Measurements from ENCODE around the gene ODAM. TPM values are rescaled to one million over a fixed set of nuclear protein-coding genes. Genes with fewer than 3 reads are reported as not detected.
"Not testable (repeated sequence)": the region's sequence is repeated elsewhere in the genome, so short reads cannot be mapped to it uniquely, and the experiment has no call there.

Gene ODAM
- total and polyA plus RNA-seq, 2 donors: 0.22 TPM; not detected in 1

DNA sequence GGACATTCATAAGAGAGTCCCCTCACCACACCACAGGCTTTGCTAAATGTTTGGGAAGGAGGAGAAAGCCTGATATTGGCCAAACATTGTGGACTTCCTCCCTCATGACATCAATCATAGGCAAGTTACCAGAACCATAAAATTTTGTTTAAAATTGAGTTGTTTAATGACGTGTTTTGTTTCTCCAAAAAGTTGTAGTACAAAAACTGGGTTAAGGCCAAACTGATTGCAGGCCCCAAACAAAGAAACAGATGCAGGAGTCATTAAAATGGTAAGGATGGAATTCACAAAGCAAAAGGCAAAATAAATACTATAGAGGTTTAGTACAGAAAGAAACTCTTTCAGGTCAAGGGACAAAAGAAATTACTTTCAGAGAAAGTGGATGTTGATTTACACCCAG is 3.9 kb upstream of the ODAM start:
- no peaks in the 10 kb centered on the region for H3K4me1 ChIP-seq (ENCODE audit: insufficient read depth)
- no peaks in the 10 kb centered on the region for H3K36me3 ChIP-seq (ENCODE audit: insufficient read depth)
- 18% methylated on average over 1 of the region's 1 CpG for WGBS
- H3K4me3 ChIP-seq (ENCODE audit: low read depth, low read length): no peak overlapping the region
- no peak for DNase-seq (ENCODE audit: extremely low spot score)
- H3K27ac ChIP-seq (ENCODE audit: low read depth): no peak overlapping the region

GRCh38 chr4:70192895-70193294 is 2.6 kb upstream of the ODAM start:
- DNase-seq (ENCODE audit: extremely low spot score): no peak
- Histone ChIP-seq H3K4me3 (ENCODE audit: low read depth, low read length) (no peak overlapping the region), H3K36me3 (ENCODE audit: insufficient read depth) (no peaks in the 10 kb centered on the region), H3K27ac (ENCODE audit: low read depth) (no peak overlapping the region), H3K4me1 (ENCODE audit: insufficient read depth) (no peaks in the 10 kb centered on the region)
- 95% methylated on average over 2 of the region's 2 CpGs for WGBS

GRCh38 chr4:70196857-70197256 is 1.3 kb downstream of the ODAM start:
- no peaks in the 10 kb centered on the region for H3K4me1 ChIP-seq (ENCODE audit: insufficient read depth)
- H3K27ac ChIP-seq (ENCODE audit: low read depth): no peak overlapping the region
- H3K4me3 ChIP-seq (ENCODE audit: low read depth, low read length): no peak overlapping the region
- no peaks in the 10 kb centered on the region for H3K36me3 ChIP-seq (ENCODE audit: insufficient read depth)
- no peak for DNase-seq (ENCODE audit: extremely low spot score)
- 83% methylated on average over 2 of the region's 2 CpGs for WGBS

- Histone ChIP-seq H3K4me3 (ENCODE audit: low read depth, low read length) (no peak overlapping the region), H3K4me1 (ENCODE audit: insufficient read depth) (no peaks in the 10 kb centered on the region), H3K36me3 (ENCODE audit: insufficient read depth) (no peaks in the 10 kb centered on the region), H3K27ac (ENCODE audit: low read depth) (no peak overlapping the region)
- no peak for DNase-seq (ENCODE audit: extremely low spot score)
- 51% methylated on average over 2 of the region's 2 CpGs for WGBS
Measured at GRCh38 chr4:70197842-70198241, 2.3 kb downstream of the ODAM start.

DNA sequence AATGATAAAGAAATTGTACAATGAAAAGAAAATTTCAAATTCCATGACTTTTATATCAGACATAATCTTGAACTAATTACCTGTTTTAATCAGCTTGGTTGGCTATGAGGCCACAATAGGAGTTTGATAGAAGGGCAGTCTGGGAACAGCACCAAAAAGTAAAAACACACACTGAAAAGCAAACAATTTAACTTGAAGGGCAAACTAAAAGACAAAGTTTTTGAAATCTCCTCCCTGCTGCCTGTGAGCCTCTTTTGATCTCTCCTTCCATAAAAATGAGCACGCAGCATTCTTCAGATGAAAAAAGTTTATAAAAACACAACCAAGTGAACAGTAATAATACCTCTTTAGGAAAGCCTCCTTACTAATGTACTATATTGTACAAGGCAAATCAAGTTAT is 8.1 kb downstream of the ODAM start:
- Histone ChIP-seq H3K36me3 (ENCODE audit: insufficient read depth) (no peaks in the 10 kb centered on the region), H3K4me3 (ENCODE audit: low read depth, low read length) (no peak overlapping the region), H3K27ac (ENCODE audit: low read depth) (no peak overlapping the region), H3K4me1 (ENCODE audit: insufficient read depth) (no peaks in the 10 kb centered on the region)
- WGBS: 45% methylated on average over 1 of the region's 1 CpG
- DNase-seq (ENCODE audit: extremely low spot score): no peak

- H3K4me3 ChIP-seq (ENCODE audit: low read depth, low read length); H3K27ac ChIP-seq (ENCODE audit: low read depth): not testable (repeated sequence)
Measured at GRCh38 chr4:70212752-70213151, 17.2 kb downstream of the ODAM start.

GRCh38 chr4:70216109-70216508 is 20.6 kb downstream of the ODAM start:
- not testable (repeated sequence) for H3K27ac ChIP-seq (ENCODE audit: low read depth); H3K4me1 ChIP-seq (ENCODE audit: insufficient read depth); H3K4me3 ChIP-seq (ENCODE audit: low read depth, low read length); DNase-seq (ENCODE audit: extremely low spot score); H3K36me3 ChIP-seq (ENCODE audit: insufficient read depth)

More at GRCh38 chr4:70212752-70213151, 17.2 kb downstream of the ODAM start:
- 79% methylated on average over 4 of the region's 4 CpGs for WGBS
- DNase-seq (ENCODE audit: extremely low spot score); H3K36me3 ChIP-seq (ENCODE audit: insufficient read depth); H3K4me1 ChIP-seq (ENCODE audit: insufficient read depth): not testable (repeated sequence)

DNA sequence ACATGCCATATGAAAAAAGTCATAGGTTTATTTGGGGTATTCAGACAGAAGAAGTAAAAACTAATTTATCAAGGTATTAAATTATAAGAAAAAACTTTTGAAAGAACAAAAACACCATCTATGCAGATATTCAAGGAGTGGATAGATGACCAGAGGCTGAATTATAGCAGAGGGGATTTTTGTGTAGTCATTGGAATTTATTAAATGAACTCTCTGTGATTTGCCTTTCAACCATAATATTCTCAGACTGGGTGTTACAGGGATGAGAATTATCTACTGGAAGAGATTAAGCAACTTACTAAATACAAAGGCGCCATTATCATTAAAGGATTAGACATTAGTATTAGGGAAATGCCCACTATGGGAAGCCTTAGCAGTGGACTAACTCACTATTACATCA is 21.0 kb downstream of the ODAM start:
- 98% methylated on average over 1 of the region's 1 CpG for WGBS
- not testable (repeated sequence) for H3K4me3 ChIP-seq (ENCODE audit: low read depth, low read length); H3K36me3 ChIP-seq (ENCODE audit: insufficient read depth)

GRCh38 chr4:70221389-70221788 is 25.9 kb downstream of the ODAM start:
- WGBS: 94% methylated on average over 3 of the region's 3 CpGs
- H3K4me1 ChIP-seq (ENCODE audit: insufficient read depth); H3K4me3 ChIP-seq (ENCODE audit: low read depth, low read length); H3K27ac ChIP-seq (ENCODE audit: low read depth); DNase-seq (ENCODE audit: extremely low spot score); H3K36me3 ChIP-seq (ENCODE audit: insufficient read depth): not testable (repeated sequence)

More for the DNA sequence above, 21.0 kb downstream of the ODAM start:
- H3K4me1 ChIP-seq (ENCODE audit: insufficient read depth); H3K27ac ChIP-seq (ENCODE audit: low read depth); DNase-seq (ENCODE audit: extremely low spot score): not testable (repeated sequence)

GRCh38 chr4:70221818-70222217 is 26.3 kb downstream of the ODAM start:
- H3K36me3 ChIP-seq (ENCODE audit: insufficient read depth); DNase-seq (ENCODE audit: extremely low spot score); H3K4me3 ChIP-seq (ENCODE audit: low read depth, low read length); H3K4me1 ChIP-seq (ENCODE audit: insufficient read depth); H3K27ac ChIP-seq (ENCODE audit: low read depth): not testable (repeated sequence)

DNA sequence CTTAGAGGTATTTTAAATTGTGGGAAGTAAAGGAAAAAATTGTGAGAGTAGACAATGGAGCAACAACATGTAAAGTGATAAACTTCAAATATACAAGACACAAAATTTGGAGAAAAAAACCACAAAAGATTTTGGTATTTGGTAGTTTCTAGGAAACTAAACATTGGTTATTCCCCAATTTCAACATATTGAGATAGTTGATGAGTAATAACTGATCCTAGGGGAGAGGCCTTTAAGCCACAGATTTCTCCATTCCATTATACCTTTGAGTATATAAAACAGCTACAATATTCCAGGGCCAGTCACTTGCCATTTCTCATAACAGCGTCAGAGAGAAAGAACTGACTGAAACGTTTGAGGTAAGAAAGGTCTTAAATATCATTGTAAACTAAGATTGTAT is 30.3 kb downstream of the ODAM start, which contains the start of gene FDCSP:
Gene FDCSP (plus strand): TSS at position 301 of the 400 bp plus-strand sequence. CDS start 5,071 bp downstream, outside the sequence.
- Histone ChIP-seq H3K36me3 (ENCODE audit: insufficient read depth) (no peaks in the 10 kb centered on the region), H3K4me1 (ENCODE audit: insufficient read depth) (no peaks in the 10 kb centered on the region), H3K4me3 (ENCODE audit: low read depth, low read length) (no peak within 1 kb of the TSS), H3K27ac (ENCODE audit: low read depth) (no peak within 1 kb of the TSS)
- DNase-seq (ENCODE audit: extremely low spot score): no peak
- WGBS: 39% methylated on average over 2 of the region's 2 CpGs

GRCh38 chr4:70236125-70236524 is 40.6 kb downstream of the ODAM start:
- no peaks in the 10 kb centered on the region for H3K36me3 ChIP-seq (ENCODE audit: insufficient read depth)
- H3K27ac ChIP-seq (ENCODE audit: low read depth): no peak overlapping the region
- H3K4me3 ChIP-seq (ENCODE audit: low read depth, low read length): no peak overlapping the region
- DNase-seq (ENCODE audit: extremely low spot score): no peak
- WGBS: 91% methylated on average over 1 of the region's 1 CpG
- H3K4me1 ChIP-seq (ENCODE audit: insufficient read depth): no peaks in the 10 kb centered on the region

- Histone ChIP-seq H3K4me1 (ENCODE audit: insufficient read depth) (no peaks in the 10 kb centered on the region), H3K4me3 (ENCODE audit: low read depth, low read length) (no peak overlapping the region), H3K27ac (ENCODE audit: low read depth) (no peak overlapping the region), H3K36me3 (ENCODE audit: insufficient read depth) (no peaks in the 10 kb centered on the region)
- DNase-seq (ENCODE audit: extremely low spot score): no peak
- 17% methylated on average over 3 of the region's 3 CpGs for whole genome bisulfite sequencing
Measured at GRCh38 chr4:70239131-70239883, 43.8 kb downstream of the ODAM start.

DNA sequence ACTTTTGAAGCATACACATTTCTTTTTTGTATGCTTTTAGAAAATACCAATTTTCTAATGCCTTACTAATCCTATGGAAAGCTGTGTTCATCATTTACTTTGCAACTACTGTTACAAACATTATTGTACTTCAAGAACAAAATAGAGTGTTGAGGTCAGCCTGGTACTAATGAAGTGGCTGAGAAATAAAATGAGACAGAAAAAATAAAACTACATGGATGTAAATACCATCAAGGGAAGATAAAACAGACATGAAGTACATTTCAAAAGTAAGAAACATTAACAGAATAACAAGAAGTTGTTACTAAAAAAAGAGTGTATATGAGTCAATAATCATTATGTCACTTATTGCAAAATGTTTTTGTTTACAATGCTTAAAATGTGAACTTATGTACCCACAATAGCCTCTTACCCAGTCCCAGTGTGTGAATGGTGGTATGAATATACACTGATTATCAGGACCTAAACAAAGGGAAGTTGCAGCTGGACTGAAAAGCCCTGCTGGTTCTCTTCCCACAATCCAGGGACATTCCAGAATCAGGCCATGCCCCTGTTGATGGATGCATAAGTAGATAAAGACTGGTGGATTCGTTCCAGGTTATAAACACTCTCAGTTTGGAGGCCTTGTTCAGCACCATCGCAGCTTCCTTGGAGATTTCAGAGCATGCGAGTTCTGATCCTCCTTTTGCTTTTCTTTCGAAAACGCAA is 44.5 kb downstream of the ODAM start:
- no peak overlapping the region for H3K27ac ChIP-seq (ENCODE audit: low read depth)
- 23% methylated on average over 5 of the region's 5 CpGs for WGBS
- DNase-seq (ENCODE audit: extremely low spot score): no peak
- no peak overlapping the region for H3K4me3 ChIP-seq (ENCODE audit: low read depth, low read length)
- no peaks in the 10 kb centered on the region for H3K4me1 ChIP-seq (ENCODE audit: insufficient read depth)
- H3K36me3 ChIP-seq (ENCODE audit: insufficient read depth): no peaks in the 10 kb centered on the region
